ENCODE results near the gene STK32C.

DNA sequence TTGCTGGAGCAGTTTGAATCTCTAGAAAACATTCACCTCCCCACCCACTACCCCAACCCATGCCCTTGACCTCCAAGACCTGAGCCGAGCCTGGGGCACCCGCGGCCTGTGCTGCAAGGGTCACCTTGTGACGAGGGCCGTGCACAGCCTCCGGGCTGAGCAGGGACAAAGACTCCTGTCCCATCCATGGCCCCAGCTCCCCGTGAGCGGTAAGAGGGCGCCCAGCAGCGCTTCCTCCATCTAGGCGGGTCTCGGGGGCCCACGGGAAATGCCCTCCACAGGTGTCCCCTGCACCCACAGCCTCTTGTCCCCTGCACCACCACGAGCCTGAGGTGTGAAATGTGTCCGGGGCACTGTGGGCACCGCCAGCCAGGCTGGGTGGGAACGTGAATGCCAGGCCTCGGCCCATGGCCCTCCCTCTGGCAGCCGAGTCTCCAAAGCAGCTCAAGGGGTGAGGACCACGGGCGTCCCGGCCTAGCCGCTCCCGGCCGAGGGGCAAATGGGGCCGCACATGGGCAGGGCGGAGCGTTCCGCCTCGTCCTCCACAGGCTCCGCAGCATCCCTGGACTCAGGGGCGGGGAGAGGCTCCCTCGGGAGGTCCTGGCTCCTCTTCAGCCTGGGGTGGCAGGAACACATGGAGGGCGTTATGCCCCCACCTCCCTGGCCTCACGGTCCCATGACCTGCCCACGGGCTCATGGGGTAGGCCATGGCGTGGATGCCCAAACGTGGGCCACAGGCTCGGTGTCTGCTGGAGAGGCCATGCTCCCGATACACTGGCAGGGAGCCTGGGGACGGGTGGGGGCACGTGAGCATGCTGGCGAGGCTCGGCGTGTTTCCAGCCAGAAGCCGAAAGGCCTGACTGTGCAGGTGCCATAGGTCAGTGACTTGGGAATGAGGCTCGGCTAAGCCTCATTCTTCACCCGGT, 100.0 kb downstream of the STK32C start:
- TF ChIP-seq CTCF (IDR thresholded peaks at IDR 0.05), result no peak
- TF ChIP-seq POLR2A (IDR thresholded peaks at IDR 0.05), result no peak

Data from tibial nerve (tissue), 3 donors.